Naive thymus-derived CD4-positive, alpha-beta T cell (primary cell): ENCODE data around the gene PBX1. TPM values are rescaled to one million over a fixed set of nuclear protein-coding genes. Genes with fewer than 3 reads are reported as not detected.
A peak's percentile ranks its signal among the peaks of the same experiment; 100 is the strongest.

Experiments
- ATAC-seq: fragments of 150-1000 bp; cut with Tn5 transposase; 2 replicates; pipeline ENCODE4 v1.10.0; 2021; ENCODE audit warnings: mild to moderate bottlenecking, moderate library complexity
- CTCF ChIA-PET: fragments of 350-600 bp; sonication (Branson Sonifier 250); formaldehyde crosslinking; loops from one replicate; lab custom pipeline; 2021; ENCODE audit warnings: antibody characterized with exemption; lab: Charles Lee
- POLR2A ChIA-PET: fragments of 350-600 bp; sonication (Branson Sonifier 250); formaldehyde crosslinking; loops from one replicate; lab custom pipeline; 2021; ENCODE audit warnings: antibody characterized with exemption, inconsistent platforms; lab: Charles Lee
- DNase-seq, 9 donors: peaks; one replicate each; pipeline versions ENCODE4 v3.0.0 to v3.0.0-alpha.2; 2020 to 2022; ENCODE audit warnings: mixed read lengths in 1 of 9
- H3K27ac ChIP-seq: one replicate; pipeline ENCODE4 v1.7.0; 2013; ENCODE audit warnings: mild to moderate bottlenecking, low read depth, low read length, moderate library complexity
- H3K27me3 ChIP-seq, 2 donors: one replicate each; pipeline ENCODE4 v1.7.0; 2013; ENCODE audit warnings: low read length in 2 of 2, mild to moderate bottlenecking in 2 of 2, moderate library complexity in 2 of 2; ENCODE audit not compliant: control insufficient read depth in 2 of 2, insufficient read depth in 2 of 2
- H3K36me3 ChIP-seq, 3 experiments: 1 replicate in 2 of 3; 2 replicates in 1 of 3; pipeline ENCODE4 v1.7.0; 2013; ENCODE audit warnings: low read length in 3 of 3, mild to moderate bottlenecking in 3 of 3, moderate library complexity in 1 of 3; ENCODE audit not compliant: insufficient read depth in 3 of 3, control insufficient read depth in 2 of 3
- H3K4me1 ChIP-seq, 2 donors: one replicate each; pipeline ENCODE4 v1.7.0; 2013; ENCODE audit warnings: low read length in 2 of 2, mild to moderate bottlenecking in 2 of 2, moderate library complexity in 1 of 2; ENCODE audit not compliant: control insufficient read depth in 2 of 2, insufficient read depth in 2 of 2
- H3K4me3 ChIP-seq: 2 replicates; pipeline ENCODE4 v1.7.0; 2013; ENCODE audit warnings: mild to moderate bottlenecking, low read length
- H3K9me3 ChIP-seq, 3 experiments: 1 replicate in 2 of 3; 2 replicates in 1 of 3; pipeline ENCODE4 v1.7.0; 2013; ENCODE audit warnings: low read length in 3 of 3; ENCODE audit not compliant: control insufficient read depth in 2 of 3
- H3K27ac Mint-ChIP-seq, 9 donors: one replicate each; pipeline ENCODE4 v1.8.0; 2020 to 2022; ENCODE audit warnings: mixed read lengths in 9 of 9, mild to moderate bottlenecking in 8 of 9, moderate library complexity in 5 of 9, inconsistent platforms in 2 of 9
- H3K27me3 Mint-ChIP-seq, 5 donors: one replicate each; pipeline ENCODE4 v1.8.0; 2021 to 2022; ENCODE audit warnings: mixed read lengths in 5 of 5, mild to moderate bottlenecking in 1 of 5
- H3K36me3 Mint-ChIP-seq, 5 donors: one replicate each; pipeline ENCODE4 v1.8.0; 2020 to 2022; ENCODE audit warnings: mixed read lengths in 5 of 5, mild to moderate bottlenecking in 3 of 5, inconsistent platforms in 1 of 5
- H3K4me1 Mint-ChIP-seq, 7 donors: one replicate each; pipeline ENCODE4 v1.8.0; 2020 to 2022; ENCODE audit warnings: mixed read lengths in 7 of 7, mild to moderate bottlenecking in 3 of 7, inconsistent platforms in 1 of 7
- H3K4me3 Mint-ChIP-seq, 10 donors: one replicate each; pipeline ENCODE4 v1.8.0; 2020 to 2022; ENCODE audit warnings: mild to moderate bottlenecking in 10 of 10, mixed read lengths in 10 of 10, moderate library complexity in 6 of 10, inconsistent platforms in 2 of 10
- H3K9me3 Mint-ChIP-seq, 11 donors: one replicate each; pipeline ENCODE4 v1.8.0; 2020 to 2022; ENCODE audit warnings: mixed read lengths in 11 of 11, mild to moderate bottlenecking in 4 of 11, inconsistent platforms in 1 of 11, moderate library complexity in 1 of 11
- intact Hi-C, 2 donors: fragments of 100-400 bp; cut with micrococcal nuclease; formaldehyde crosslinking; loops; one replicate each; pipeline ENCODE4 v1.15.1; 2023
- polyA plus RNA-seq, 2 donors: library from polyadenylated mRNA; unstranded; fragments of 300-500 nt; fragmentation: Illumina TruSeq; gene quantifications; one replicate each; pipeline ENCODE4 v1.2.3, GENCODE V29; 2021
- total RNA-seq, 6 experiments: library from RNA in 5 of 6; stranded (reverse) in 5 of 6; gene quantifications; 1 replicate in 5 of 6; 2 replicates in 1 of 6; pipeline ENCODE4 v1.2.3 and lab custom pipeline; 2021 to 2026

PBX1 gene
- total and polyA plus RNA-seq, 7 experiments from 2014 or later: 0.02 to 2.9 (median 1.7) TPM; not detected in 1

DNA sequence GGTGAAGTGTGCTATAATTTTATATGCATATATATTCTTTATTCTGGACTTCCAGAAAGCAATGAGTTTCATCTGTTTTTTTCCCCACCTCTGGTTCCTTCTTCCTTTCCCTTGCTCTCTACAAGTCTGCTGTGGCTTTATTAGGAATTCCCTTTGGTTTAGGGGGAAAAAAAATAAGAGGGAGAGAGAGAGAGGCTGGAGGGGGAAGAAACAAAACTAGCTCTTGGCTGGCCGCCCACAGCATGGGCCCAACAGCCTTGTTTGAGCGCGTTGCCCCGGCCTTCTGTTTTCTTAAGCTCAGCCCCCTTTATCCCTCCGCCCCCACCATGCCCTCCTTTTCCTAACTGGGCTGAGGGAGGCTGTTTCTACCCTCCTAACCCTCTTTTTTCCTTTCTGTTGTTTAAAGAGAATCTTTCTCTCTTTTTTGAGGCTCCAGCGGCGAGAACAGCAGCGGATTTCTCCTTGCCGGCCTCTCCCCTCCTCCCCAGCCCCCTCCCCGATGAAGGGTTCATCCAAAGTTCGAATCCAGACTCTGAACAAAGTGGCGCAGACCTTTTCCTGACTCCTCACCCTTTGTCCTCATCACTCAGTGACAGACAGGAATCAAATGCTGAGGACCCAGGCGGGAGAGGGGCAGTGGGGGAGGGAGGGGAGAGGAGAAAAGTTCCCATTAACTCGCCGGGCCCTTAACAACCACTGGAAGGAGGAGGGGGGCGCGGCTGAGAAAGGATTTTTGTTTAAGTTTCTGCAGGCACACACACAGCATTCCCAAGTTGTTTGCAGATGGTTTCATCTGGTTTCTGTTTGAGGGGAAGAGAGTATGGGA lies 29.7 kb downstream of the PBX1 start:
- Histone ChIP-seq H3K4me1 (no peaks in the 10 kb centered on the region), H3K4me3 (no peak overlapping the region), H3K27me3 (no peaks in the 10 kb centered on the region), H3K27ac (no peak overlapping the region), H3K9me3 (no peaks in the 10 kb centered on the region), H3K36me3 (no peaks in the 10 kb centered on the region)
- DNase-seq (no peak), ATAC-seq (no peak)
- H3K9me3 Mint-ChIP-seq: peaks cover 0 to 8% (median 0%) of the 10 kb centered on the region in 11 donors
- H3K27ac Mint-ChIP-seq: no peak overlapping the region
- no peaks in the 10 kb centered on the region for H3K36me3 Mint-ChIP-seq
- H3K4me3 Mint-ChIP-seq: no peak overlapping the region
- intact Hi-C loops: no loop called here
- H3K4me1 Mint-ChIP-seq: peaks cover 0 to 2% (median 0%) of the 10 kb centered on the region in 7 donors
- peaks cover 0 to 23% (median 11%) of the 10 kb centered on the region in 5 donors for H3K27me3 Mint-ChIP-seq
- CTCF ChIA-PET: no interaction called here
- POLR2A ChIA-PET: no interaction called here

DNA sequence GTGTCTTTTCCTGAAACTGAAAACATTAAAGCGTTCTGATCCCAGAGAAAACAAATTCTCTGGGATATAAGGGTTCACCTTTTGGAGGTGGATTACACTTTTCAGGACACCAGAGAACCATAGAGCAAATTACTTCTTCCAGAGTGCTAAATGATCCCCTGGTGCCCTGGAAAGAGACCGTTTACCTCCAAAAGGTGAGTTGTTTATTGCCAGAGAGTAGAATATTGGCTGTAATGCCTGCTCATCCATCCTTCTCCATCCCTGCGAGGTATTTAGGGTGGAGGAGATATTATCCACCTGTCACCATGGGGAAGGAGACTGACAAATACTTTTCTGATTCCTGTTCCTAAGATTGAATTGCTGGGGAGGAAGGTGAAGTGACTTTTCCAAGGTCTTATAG lies 30.4 kb downstream of the PBX1 start:
- Mint-ChIP-seq H3K9me3 (peaks cover 0 to 8% (median 0%) of the 10 kb centered on the region in 11 donors), H3K4me3 (no peak overlapping the region), H3K27ac (peak overlapping the region in 1 of 9 donors; percentile 36), H3K36me3 (no peaks in the 10 kb centered on the region), H3K27me3 (peaks cover 0 to 20% (median 11%) of the 10 kb centered on the region in 5 donors), H3K4me1 (peaks cover 0 to 2% (median 0%) of the 10 kb centered on the region in 7 donors)
- Histone ChIP-seq H3K4me1 (no peaks in the 10 kb centered on the region), H3K36me3 (no peaks in the 10 kb centered on the region), H3K27ac (no peak overlapping the region), H3K9me3 (no peaks in the 10 kb centered on the region), H3K27me3 (no peaks in the 10 kb centered on the region), H3K4me3 (no peak overlapping the region)
- ChIA-PET POLR2A (no interaction called here), CTCF (no interaction called here)
- ATAC-seq (no peak), DNase-seq (no peak)
- intact Hi-C loops: no loop called here

DNA sequence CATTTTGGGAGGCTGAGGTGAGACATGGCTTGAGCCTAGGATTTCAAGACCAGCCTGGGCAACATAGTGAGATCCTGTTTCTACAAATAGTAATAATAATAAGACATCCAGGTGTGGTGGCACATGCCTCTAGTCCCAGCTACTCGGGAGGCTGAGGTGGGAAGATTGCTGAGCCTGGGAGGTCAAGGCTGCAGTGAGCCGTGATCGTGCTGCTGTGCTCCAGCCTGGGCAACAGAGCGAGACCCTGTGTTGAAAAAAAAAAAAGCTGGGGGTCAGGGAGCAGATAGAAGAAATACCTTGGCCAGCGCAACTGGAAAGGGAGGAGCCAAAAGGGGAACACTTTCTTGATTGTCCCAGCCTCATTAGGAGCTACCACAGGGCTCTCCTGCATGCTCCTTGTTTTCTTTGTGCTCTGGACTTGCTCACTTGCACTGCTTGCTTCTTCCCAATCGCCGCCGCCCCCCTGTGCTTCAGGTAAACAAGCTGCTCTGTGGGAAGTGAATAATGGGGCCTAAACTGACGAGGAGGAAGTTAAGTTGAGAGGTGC lies 31.1 kb downstream of the PBX1 start:
- no peak for DNase-seq
- Histone ChIP-seq H3K4me1 (no peaks in the 10 kb centered on the region), H3K27me3 (no peaks in the 10 kb centered on the region), H3K27ac (no peak overlapping the region), H3K9me3 (no peaks in the 10 kb centered on the region), H3K36me3 (no peaks in the 10 kb centered on the region), H3K4me3 (no peak overlapping the region)
- ChIA-PET CTCF (no interaction called here), POLR2A (no interaction called here)
- H3K9me3 Mint-ChIP-seq: peaks cover 0 to 8% (median 0%) of the 10 kb centered on the region in 11 donors
- no peak overlapping the region for H3K27ac Mint-ChIP-seq
- peaks cover 0 to 19% (median 11%) of the 10 kb centered on the region in 5 donors for H3K27me3 Mint-ChIP-seq
- no peaks in the 10 kb centered on the region for H3K36me3 Mint-ChIP-seq
- no peak for ATAC-seq
- no peak overlapping the region for H3K4me3 Mint-ChIP-seq
- intact Hi-C loops: no loop called here
- H3K4me1 Mint-ChIP-seq: peaks cover 0 to 2% (median 0%) of the 10 kb centered on the region in 7 donors

DNA sequence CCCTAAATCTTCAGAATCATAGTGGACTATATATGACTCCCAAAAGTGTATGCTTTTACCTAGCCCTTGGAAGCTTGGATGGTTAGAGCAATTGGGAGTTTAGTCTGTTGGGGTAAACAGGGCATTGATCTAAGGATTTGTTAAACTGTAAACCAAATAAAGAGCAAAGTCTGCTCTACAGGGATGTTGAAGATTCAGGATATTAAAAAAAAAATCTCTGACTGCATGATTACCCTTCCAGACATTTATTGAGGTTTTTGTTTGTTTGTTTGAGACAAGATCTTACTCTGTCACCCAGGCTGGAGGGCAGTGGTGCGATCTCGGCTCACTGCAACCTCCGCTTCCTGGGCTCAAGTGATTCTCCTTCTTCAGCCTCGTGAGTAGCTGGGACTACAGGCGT lies 31.6 kb downstream of the PBX1 start:
- CTCF ChIA-PET: no interaction called here
- Mint-ChIP-seq H3K4me1 (peaks cover 0 to 2% (median 0%) of the 10 kb centered on the region in 7 donors), H3K27ac (no peak overlapping the region), H3K9me3 (peaks cover 0 to 8% (median 0%) of the 10 kb centered on the region in 11 donors), H3K36me3 (no peaks in the 10 kb centered on the region), H3K4me3 (no peak overlapping the region), H3K27me3 (peaks cover 0 to 19% (median 11%) of the 10 kb centered on the region in 5 donors)
- Histone ChIP-seq H3K36me3 (no peaks in the 10 kb centered on the region), H3K27me3 (no peaks in the 10 kb centered on the region), H3K9me3 (no peaks in the 10 kb centered on the region), H3K4me3 (no peak overlapping the region), H3K27ac (no peak overlapping the region), H3K4me1 (no peaks in the 10 kb centered on the region)
- ATAC-seq: no peak
- intact Hi-C loops: no loop called here
- no peak for DNase-seq
- POLR2A ChIA-PET: no interaction called here

DNA sequence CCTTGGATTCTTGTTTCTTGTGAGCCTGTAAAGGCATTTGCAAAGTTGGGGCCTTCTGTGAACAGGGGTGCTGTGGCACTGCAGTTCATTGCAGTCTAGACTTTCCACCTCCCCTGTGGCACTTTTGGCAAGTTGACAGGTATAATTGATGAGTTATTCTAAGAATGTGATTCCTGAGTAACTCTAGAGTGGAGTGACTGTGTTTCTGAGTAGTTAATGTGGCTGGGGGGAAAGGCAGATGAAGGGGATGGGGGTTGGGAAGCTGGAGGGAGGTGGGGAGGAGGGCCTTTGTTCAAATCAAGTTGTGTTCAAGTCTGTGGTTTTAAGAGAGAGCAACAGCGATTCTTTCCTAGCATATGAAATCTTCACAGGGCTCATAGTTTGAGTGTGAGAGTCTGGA lies 32.9 kb downstream of the PBX1 start:
- peaks cover 0 to 4% (median 0%) of the 10 kb centered on the region in 11 donors for H3K9me3 Mint-ChIP-seq
- no peak overlapping the region for H3K4me3 Mint-ChIP-seq
- H3K27ac Mint-ChIP-seq: no peak overlapping the region
- Histone ChIP-seq H3K4me1 (no peaks in the 10 kb centered on the region), H3K9me3 (no peaks in the 10 kb centered on the region), H3K36me3 (no peaks in the 10 kb centered on the region), H3K27me3 (no peaks in the 10 kb centered on the region), H3K27ac (no peak overlapping the region), H3K4me3 (no peak overlapping the region)
- peaks cover 0 to 14% (median 11%) of the 10 kb centered on the region in 5 donors for H3K27me3 Mint-ChIP-seq
- no peaks in the 10 kb centered on the region for H3K36me3 Mint-ChIP-seq
- ChIA-PET CTCF (no interaction called here), POLR2A (no interaction called here)
- DNase-seq (no peak), ATAC-seq (no peak)
- intact Hi-C loops: no loop called here
- H3K4me1 Mint-ChIP-seq: peaks cover 0 to 2% (median 0%) of the 10 kb centered on the region in 7 donors

DNA sequence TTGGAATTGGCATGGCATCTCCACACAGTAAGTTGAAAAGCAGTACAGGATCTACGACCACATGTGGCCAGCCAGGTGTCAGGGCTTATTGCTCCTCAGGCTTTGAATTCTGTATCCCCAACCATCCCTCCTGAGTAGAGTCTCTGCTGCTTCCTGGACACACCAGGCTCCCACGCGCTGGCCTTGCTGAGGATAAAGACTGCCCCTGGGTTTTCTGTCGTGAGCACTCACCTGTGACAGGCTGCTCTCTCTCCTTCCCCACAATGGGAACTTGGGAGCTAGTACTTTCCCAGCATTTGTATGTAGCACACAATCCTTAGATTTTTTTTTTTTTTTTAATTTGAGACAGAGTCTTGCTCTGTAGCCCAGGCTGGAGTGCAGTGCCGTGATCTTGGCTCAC lies 33.6 kb downstream of the PBX1 start:
- peaks cover 0 to 4% (median 0%) of the 10 kb centered on the region in 11 donors for H3K9me3 Mint-ChIP-seq
- peaks cover 0 to 2% (median 0%) of the 10 kb centered on the region in 7 donors for H3K4me1 Mint-ChIP-seq
- intact Hi-C loops: no loop called here
- Histone ChIP-seq H3K9me3 (no peaks in the 10 kb centered on the region), H3K4me1 (no peaks in the 10 kb centered on the region), H3K27me3 (no peaks in the 10 kb centered on the region), H3K4me3 (no peak overlapping the region), H3K36me3 (no peaks in the 10 kb centered on the region), H3K27ac (no peak overlapping the region)
- no peak for ATAC-seq
- POLR2A ChIA-PET: no interaction called here
- peaks cover 0 to 13% (median 11%) of the 10 kb centered on the region in 5 donors for H3K27me3 Mint-ChIP-seq
- DNase-seq: no peak
- CTCF ChIA-PET: no interaction called here
- H3K27ac Mint-ChIP-seq: no peak overlapping the region
- no peak overlapping the region for H3K4me3 Mint-ChIP-seq
- no peaks in the 10 kb centered on the region for H3K36me3 Mint-ChIP-seq
